HS-27A (cell line): Measurements from ENCODE around the gene FZD7.

Source experiments
- DNase-seq: peaks from one replicate; pipeline ENCODE4 v3.0.0-alpha.2; 2012; ENCODE audit warnings: low read depth, missing footprints

FZD7 gene

GRCh38 chr2:202033317-202034248 is at the start of gene FZD7:
TSS of gene FZD7 (plus strand) at chr2:202033855. CDS start at chr2:202034648, 793 bp downstream.
- peak; percentile 55 for DNase-seq

- no peak for DNase-seq
Measured at GRCh38 chr2:201984333-201984732, 49.3 kb upstream of the FZD7 start.

- DNase-seq = no peak
Measured at GRCh38 chr2:201984800-201985525, 48.7 kb upstream of the FZD7 start.

GRCh38 chr2:201985728-201986462 is 47.8 kb upstream of the FZD7 start:
- DNase-seq = no peak

- no peak for DNase-seq
Measured at GRCh38 chr2:201986463-201986735, 47.3 kb upstream of the FZD7 start.

GRCh38 chr2:201987426-201987825 is 46.2 kb upstream of the FZD7 start:
- no peak for DNase-seq

- DNase-seq = no peak
Measured at GRCh38 chr2:201990069-201990468, 43.6 kb upstream of the FZD7 start.

GRCh38 chr2:201992960-201993359 is 40.7 kb upstream of the FZD7 start:
- DNase-seq = no peak

- DNase-seq = no peak
Measured at GRCh38 chr2:201994973-201995638, 38.5 kb upstream of the FZD7 start.

- no peak for DNase-seq
Measured at GRCh38 chr2:201996006-201996405, 37.6 kb upstream of the FZD7 start.

- no peak for DNase-seq
Measured at GRCh38 chr2:201996679-201997314, 36.9 kb upstream of the FZD7 start.

- no peak for DNase-seq
Measured at GRCh38 chr2:201999279-201999678, 34.4 kb upstream of the FZD7 start.

GRCh38 chr2:202001826-202002225 is 31.8 kb upstream of the FZD7 start:
- no peak for DNase-seq

GRCh38 chr2:202002381-202002780 is 31.3 kb upstream of the FZD7 start:
- no peak for DNase-seq

GRCh38 chr2:202005272-202005887 is 28.3 kb upstream of the FZD7 start:
- DNase-seq = no peak

- no peak for DNase-seq
Measured at GRCh38 chr2:202006301-202006700, 27.4 kb upstream of the FZD7 start.

- DNase-seq = no peak
Measured at GRCh38 chr2:202007015-202007982, 26.4 kb upstream of the FZD7 start.

- no peak for DNase-seq
Measured at GRCh38 chr2:202007983-202008354, 25.7 kb upstream of the FZD7 start.

GRCh38 chr2:202009019-202009481 is 24.6 kb upstream of the FZD7 start:
- no peak for DNase-seq

GRCh38 chr2:202009581-202009980 is 24.1 kb upstream of the FZD7 start:
- no peak for DNase-seq
